Nephron progenitor cell (in vitro differentiated cells): ENCODE results near the gene HTATIP2.

Experiments
- DNase-seq: peaks from one replicate; pipeline ENCODE4 v3.0.0; 2021
- H3K27ac Mint-ChIP-seq: 2 replicates; pipeline ENCODE4 v1.8.0; 2021; ENCODE audit warnings: mild to moderate bottlenecking, moderate library complexity, mixed read lengths
- H3K27me3 Mint-ChIP-seq: 2 replicates; pipeline ENCODE4 v1.8.0; 2021; ENCODE audit warnings: mild to moderate bottlenecking, low read depth, mixed read lengths; ENCODE audit not compliant: poor library complexity
- H3K36me3 Mint-ChIP-seq: 2 replicates; pipeline ENCODE4 v1.8.0; 2021; ENCODE audit warnings: low read depth, mixed read lengths
- H3K4me1 Mint-ChIP-seq: 2 replicates; pipeline ENCODE4 v1.8.0; 2021; ENCODE audit warnings: mixed read lengths
- H3K4me3 Mint-ChIP-seq: 2 replicates; pipeline ENCODE4 v1.8.0; 2021; ENCODE audit warnings: mild to moderate bottlenecking, moderate library complexity, mixed read lengths
- H3K9me3 Mint-ChIP-seq: 2 replicates; pipeline ENCODE4 v1.8.0; 2021; ENCODE audit warnings: mild to moderate bottlenecking, moderate library complexity, mixed read lengths
- TF ChIP-seq, protein P1 (sequence below): fragments of 200-600 bp; sonication (generic); IDR thresholded peaks from 2 replicates; pipeline ENCODE4 v1.5.0; 2021; ENCODE audit warnings: antibody characterized with exemption

The HTATIP2 gene

DNA sequence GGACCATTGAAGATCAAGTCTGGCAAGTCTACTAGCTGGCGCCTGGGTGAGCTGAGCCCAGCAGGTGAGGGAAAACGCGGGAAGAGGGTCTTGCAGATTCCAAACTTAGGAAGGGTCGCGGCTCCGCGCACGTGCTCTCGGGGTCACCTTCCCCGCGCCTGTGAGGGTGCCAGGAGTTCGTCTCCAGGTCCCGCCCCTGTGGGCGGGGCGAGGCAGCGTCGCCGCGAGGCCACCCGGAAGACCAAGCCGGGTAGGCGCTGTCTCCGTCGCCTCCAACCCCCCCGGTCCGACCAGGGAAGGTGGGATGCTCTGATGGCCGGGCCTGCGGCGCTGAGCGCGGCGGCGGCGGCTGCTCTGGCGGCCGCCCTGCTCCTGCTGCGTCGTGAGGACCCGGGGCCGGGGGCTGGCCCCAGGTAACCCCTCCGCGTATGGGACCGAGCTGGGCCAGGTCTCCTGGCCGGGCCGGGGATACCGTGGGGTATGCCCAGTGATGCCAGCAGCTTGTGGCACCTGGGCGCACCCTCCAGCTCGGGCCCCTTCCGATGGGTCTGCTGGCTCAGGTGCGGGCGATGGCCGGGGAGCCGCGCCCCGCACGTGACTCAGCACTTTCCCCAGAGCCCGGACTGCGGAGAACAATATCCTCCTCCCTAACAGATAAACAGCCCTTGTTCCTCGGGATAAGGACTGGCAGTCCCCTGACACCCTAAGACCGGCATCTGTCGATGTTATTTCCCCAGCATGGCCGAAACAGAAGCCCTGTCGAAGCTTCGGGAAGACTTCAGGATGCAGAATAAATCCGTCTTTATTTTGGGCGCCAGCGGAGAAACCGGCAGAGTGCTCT is at the start of gene HTATIP2:
HTATIP2 (plus strand) TSS at position 215 of the 841 bp plus-strand sequence; CDS start at position 739, 524 bp downstream.
- Mint-ChIP-seq H3K36me3 (no peaks in the 10 kb centered on the region), H3K27ac (no peak within 1 kb of the TSS), H3K4me1 (peaks cover 27% of the 10 kb centered on the region), H3K4me3 (peak within 1 kb of the TSS; percentile 86), H3K27me3 (peaks cover 29% of the 10 kb centered on the region), H3K9me3 (no peaks in the 10 kb centered on the region)
- TF ChIP-seq, protein P1, sequence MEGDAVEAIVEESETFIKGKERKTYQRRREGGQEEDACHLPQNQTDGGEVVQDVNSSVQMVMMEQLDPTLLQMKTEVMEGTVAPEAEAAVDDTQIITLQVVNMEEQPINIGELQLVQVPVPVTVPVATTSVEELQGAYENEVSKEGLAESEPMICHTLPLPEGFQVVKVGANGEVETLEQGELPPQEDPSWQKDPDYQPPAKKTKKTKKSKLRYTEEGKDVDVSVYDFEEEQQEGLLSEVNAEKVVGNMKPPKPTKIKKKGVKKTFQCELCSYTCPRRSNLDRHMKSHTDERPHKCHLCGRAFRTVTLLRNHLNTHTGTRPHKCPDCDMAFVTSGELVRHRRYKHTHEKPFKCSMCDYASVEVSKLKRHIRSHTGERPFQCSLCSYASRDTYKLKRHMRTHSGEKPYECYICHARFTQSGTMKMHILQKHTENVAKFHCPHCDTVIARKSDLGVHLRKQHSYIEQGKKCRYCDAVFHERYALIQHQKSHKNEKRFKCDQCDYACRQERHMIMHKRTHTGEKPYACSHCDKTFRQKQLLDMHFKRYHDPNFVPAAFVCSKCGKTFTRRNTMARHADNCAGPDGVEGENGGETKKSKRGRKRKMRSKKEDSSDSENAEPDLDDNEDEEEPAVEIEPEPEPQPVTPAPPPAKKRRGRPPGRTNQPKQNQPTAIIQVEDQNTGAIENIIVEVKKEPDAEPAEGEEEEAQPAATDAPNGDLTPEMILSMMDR: no peak
- DNase-seq: peak; percentile 58

DNA sequence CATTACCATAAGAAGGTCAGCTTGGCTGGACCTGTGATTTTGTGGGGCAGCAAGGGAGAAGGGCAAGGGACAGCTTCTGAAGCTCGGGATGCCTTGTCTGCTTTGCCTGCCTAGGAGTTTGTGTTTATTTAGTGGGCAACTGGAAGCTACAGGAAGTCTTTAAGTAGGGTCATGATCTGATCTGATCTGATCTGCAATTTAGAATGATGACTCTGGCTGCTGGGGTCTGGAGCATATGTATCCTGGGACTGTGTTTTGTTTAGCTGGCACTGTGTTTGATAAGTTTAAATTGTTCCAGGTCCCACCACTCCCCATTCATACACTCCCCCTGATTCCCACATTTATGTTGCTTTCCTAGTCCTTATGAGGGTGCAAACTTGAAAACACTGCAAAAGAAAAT is 47.7 kb upstream of the HTATIP2 start:
- DNase-seq: no peak
- Mint-ChIP-seq H3K36me3 (no peaks in the 10 kb centered on the region), H3K4me1 (peaks cover 17% of the 10 kb centered on the region), H3K27me3 (no peaks in the 10 kb centered on the region), H3K4me3 (no peak overlapping the region), H3K27ac (peak overlapping the region; percentile 36), H3K9me3 (no peaks in the 10 kb centered on the region)
- TF ChIP-seq, protein P1: no peak

DNA sequence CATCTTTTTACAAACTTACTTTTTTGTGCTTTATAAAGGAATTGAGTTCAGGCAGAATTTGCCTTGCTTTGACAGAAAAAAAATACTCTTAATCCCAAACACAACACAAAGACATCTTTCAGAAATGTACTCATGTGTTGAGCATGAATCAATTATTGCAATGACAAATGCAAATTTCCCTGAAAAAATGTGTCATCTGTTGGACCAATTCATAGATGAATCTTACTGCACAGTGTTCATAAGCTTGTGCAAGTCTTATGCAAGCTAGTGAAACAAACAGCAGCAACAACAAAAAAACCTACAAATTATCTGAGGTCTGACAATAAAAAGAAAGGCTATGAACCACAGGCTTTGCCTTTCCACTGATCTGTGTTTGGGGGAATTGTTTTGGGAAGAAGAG is 42.3 kb upstream of the HTATIP2 start:
- Mint-ChIP-seq H3K4me1 (peaks cover 24% of the 10 kb centered on the region), H3K27me3 (no peaks in the 10 kb centered on the region), H3K4me3 (no peak overlapping the region), H3K27ac (no peak overlapping the region), H3K9me3 (no peaks in the 10 kb centered on the region), H3K36me3 (no peaks in the 10 kb centered on the region)
- DNase-seq: no peak
- TF ChIP-seq, protein P1: no peak

DNA sequence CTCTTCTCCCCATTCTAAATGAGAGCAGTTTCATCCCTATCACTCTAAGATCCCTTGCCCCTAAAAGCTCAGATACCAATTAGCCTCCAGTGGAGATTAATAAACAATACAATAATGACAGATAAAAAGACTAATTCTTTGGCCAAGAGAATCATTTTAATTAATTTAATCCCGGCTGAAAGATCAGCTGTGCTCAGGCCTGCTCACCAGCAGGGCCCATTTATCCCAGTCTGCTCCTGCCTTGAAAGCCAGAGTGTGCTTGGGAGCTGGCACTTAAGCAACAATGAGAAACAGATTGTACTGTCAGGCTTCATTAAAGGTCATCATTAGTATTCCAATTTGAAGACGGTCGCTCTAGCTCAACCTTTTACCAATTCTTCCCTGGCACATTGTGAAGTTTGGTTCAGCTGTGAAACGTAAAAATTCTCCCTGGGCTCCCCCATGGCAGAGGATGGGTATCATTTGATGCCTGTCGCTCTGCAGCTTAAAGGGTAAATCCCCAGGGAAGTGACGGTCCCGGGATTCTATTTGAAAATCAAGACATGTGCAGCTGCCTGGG is 36.1 kb upstream of the HTATIP2 start:
- Mint-ChIP-seq H3K36me3 (no peaks in the 10 kb centered on the region), H3K4me1 (peaks cover 3% of the 10 kb centered on the region), H3K27ac (no peak overlapping the region), H3K4me3 (no peak overlapping the region), H3K27me3 (peaks cover 20% of the 10 kb centered on the region), H3K9me3 (no peaks in the 10 kb centered on the region)
- TF ChIP-seq, protein P1: no peak
- no peak for DNase-seq

DNA sequence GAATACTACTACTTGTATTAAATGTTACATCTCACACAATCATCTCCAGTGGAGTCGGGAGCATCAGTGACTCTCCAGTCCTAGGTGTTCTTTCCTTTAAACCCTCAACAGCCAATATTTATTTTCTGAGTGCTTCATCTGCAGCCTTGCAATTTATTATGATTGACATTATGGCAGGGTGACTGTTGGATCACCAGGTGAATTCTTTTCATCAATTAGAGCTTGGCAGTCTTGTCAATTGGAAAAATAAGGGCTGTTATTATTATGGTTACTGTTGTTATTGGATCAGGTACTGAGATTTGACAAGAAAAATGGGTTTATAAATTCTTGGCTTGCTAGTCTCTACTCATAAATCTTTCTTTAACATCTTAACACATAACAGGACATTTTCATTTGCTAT is 27.5 kb upstream of the HTATIP2 start:
- Mint-ChIP-seq H3K9me3 (no peaks in the 10 kb centered on the region), H3K4me3 (no peak overlapping the region), H3K36me3 (no peaks in the 10 kb centered on the region), H3K27ac (no peak overlapping the region), H3K27me3 (peaks cover 13% of the 10 kb centered on the region), H3K4me1 (peaks cover 3% of the 10 kb centered on the region)
- no peak for DNase-seq
- TF ChIP-seq, protein P1: no peak
